Measurements from ENCODE around the gene FBXL22.

FBXL22 gene

DNA sequence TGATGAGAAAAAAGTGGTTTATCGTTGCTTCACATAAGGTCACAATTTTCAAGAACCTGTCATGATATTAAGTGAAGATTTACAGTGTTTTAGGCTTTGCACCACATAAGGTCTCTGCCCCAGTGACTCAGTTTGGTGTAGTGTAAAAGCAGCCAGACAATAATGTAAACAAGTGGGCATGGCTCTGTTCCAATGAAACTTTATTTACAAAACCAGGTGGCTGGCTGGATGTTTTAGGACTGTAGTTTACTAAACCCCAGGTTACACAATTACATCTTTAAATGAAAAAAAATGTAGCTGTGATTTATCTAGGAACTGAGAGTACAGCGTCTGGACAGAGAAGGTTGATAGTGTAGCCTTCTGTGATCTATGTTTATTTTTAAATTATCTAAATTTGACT, 9.7 kb upstream of the FBXL22 start:
- TF ChIP-seq, protein P1, sequence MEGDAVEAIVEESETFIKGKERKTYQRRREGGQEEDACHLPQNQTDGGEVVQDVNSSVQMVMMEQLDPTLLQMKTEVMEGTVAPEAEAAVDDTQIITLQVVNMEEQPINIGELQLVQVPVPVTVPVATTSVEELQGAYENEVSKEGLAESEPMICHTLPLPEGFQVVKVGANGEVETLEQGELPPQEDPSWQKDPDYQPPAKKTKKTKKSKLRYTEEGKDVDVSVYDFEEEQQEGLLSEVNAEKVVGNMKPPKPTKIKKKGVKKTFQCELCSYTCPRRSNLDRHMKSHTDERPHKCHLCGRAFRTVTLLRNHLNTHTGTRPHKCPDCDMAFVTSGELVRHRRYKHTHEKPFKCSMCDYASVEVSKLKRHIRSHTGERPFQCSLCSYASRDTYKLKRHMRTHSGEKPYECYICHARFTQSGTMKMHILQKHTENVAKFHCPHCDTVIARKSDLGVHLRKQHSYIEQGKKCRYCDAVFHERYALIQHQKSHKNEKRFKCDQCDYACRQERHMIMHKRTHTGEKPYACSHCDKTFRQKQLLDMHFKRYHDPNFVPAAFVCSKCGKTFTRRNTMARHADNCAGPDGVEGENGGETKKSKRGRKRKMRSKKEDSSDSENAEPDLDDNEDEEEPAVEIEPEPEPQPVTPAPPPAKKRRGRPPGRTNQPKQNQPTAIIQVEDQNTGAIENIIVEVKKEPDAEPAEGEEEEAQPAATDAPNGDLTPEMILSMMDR (IDR thresholded peaks at IDR 0.05; ENCODE audit: control insufficient read depth, insufficient read depth, low read depth, low read length, missing control alignments), result no peak
- DNase-seq (ENCODE audit: low read depth), result no peak
- H3K4me3 ChIP-seq (ENCODE audit: control insufficient read depth, low read depth, low read length), result no peak overlapping the region

DNA sequence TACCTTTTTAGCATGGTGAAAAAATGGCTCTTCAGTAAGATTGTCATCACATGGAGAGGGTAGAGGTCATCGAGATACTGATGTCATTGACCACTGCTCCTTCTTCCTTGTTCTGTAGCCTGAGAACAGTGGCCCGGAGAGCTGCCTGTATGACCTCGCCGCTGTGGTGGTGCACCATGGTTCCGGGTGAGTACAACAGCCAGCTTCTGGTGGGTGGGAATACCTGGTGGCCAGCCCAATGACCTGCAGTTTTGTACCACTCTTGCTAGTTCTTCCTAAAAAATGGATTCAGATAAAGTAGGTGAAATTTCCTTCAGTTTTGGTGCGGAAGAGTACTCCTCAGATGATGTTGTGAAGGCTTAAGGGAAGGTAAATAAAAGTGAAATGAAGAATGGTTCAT, 8.4 kb upstream of the FBXL22 start:
- TF ChIP-seq, protein P1 (IDR thresholded peaks at IDR 0.05; ENCODE audit: control insufficient read depth, insufficient read depth, low read depth, low read length, missing control alignments), result no peak
- no peak for DNase-seq (ENCODE audit: low read depth)
- no peak overlapping the region for H3K4me3 ChIP-seq (ENCODE audit: control insufficient read depth, low read depth, low read length)

DNA sequence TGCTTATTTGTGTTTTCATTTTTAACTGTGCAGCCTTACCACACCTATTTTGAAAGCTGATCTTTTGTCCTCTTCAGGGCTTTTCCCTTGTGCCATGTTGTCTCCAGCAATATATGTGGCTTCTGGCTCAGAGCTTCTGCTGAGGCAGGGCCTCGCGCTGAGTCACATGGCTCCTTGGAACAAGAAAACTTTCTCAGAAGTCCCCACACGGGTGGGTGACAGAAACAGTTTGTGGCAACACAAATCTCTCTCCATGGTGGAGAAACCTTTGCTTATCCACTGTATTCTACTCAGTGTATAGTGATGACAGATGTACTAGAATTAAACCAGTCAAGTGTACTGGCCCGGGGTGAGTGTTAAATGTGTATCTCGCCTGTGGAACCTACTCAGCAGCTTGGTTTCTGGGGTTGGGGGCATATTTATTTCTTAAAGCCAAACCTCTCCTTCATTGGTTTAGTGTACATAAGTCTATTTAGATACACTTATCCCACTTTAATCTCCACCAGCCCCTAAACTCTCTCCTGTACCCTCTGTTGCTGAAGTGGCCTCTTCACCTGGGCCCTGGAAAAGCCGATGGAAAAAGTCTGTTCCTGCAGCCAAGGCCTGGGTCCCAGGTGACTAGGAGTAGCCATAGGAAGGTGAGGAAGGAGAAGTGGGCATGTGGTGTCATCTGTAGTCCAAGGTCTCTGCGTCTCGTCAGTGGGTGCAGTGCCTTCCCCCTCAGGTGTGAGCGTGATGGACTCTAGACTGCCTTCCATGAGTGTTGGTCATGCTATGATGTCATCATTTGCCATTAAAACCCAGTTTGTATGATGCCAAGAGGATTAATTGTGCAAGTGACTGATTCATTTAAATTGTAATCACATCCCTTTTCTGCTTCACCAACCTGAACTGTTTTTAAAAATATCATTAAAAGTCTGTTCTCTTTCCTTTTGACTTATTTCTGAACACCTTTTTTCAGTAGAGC, 3.2 kb upstream of the FBXL22 start:
- no peak overlapping the region for H3K4me3 ChIP-seq (ENCODE audit: control insufficient read depth, low read depth, low read length)
- TF ChIP-seq, protein P1 (IDR thresholded peaks at IDR 0.05; ENCODE audit: control insufficient read depth, insufficient read depth, low read depth, low read length, missing control alignments), result no peak
- no peak for DNase-seq (ENCODE audit: low read depth)

DNA sequence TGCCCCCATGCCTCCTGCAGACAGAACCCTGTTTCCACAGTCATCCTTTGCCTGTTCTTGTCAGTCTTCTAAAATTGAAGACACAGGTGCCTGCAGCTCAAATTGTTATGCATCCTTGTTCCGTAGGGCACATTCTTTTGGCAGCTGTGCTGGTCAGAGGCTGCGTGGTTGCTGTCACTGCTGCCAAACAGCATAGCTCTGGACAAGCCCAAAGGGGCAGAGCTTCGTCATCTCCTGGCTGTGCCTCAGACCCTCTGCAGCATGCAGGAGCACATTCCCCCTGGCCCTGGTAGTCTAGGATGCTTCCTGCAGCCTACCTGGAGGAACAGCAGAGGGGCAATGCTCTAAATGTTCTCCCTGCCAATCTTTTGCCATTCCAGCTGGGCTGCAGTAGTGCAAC, 2.1 kb upstream of the FBXL22 start:
- TF ChIP-seq, protein P1 (IDR thresholded peaks at IDR 0.05; ENCODE audit: control insufficient read depth, insufficient read depth, low read depth, low read length, missing control alignments), result no peak
- no peak for DNase-seq (ENCODE audit: low read depth)
- no peak overlapping the region for H3K4me3 ChIP-seq (ENCODE audit: control insufficient read depth, low read depth, low read length)

DNA sequence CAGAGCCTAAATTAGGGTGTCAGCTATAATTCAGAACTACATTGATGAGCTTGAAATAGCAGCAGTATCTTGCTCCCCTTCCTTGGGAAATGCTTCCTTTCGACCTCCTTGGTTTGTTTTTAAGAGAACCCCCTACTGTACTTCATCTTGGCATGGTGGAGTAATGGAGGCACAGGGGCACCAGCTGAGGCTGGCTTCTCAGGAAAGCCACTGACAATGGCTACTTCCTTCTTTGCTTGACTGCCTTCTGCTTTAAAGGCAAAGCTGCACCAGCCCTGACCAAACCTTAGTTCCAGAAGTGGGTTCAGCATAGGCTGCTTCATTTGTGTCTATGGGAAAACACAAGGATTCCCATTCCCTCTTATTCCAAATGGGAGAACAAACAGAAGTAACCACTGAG, 1.5 kb upstream of the FBXL22 start:
- no peak overlapping the region for H3K4me3 ChIP-seq (ENCODE audit: control insufficient read depth, low read depth, low read length)
- TF ChIP-seq, protein P1 (IDR thresholded peaks at IDR 0.05; ENCODE audit: control insufficient read depth, insufficient read depth, low read depth, low read length, missing control alignments), result no peak
- DNase-seq (ENCODE audit: low read depth), result no peak

DNA sequence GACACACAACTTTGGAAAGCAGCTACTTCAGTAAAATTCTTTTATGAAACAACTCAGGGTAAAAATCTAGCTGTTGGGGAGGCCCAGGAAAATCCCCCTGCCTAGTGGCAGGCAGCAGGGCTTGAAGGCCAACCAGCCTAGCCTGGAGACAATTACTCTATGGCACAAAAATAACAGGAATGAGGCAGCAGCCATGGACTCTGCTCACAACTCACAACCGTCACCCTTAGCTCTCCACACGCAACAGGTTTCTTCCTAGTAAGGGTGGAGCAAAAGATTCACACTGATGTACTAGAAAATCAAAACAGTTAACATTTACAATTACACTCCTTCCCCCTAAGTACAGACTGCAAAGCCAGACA, 530 bp upstream of the FBXL22 start:
- TF ChIP-seq, protein P1 (IDR thresholded peaks at IDR 0.05; ENCODE audit: control insufficient read depth, insufficient read depth, low read depth, low read length, missing control alignments), result no peak
- no peak overlapping the region for H3K4me3 ChIP-seq (ENCODE audit: control insufficient read depth, low read depth, low read length)
- no peak for DNase-seq (ENCODE audit: low read depth)

All from AG09309 (cell line).